Astrocyte (in vitro differentiated cells and primary cell): ENCODE data around the gene AARS2.

ENCODE experiments used
- CTCF ChIP-seq: IDR thresholded peaks from 2 replicates; pipeline ENCODE4 v1.5.1; 2011; ENCODE audit warnings: low read depth, mild to moderate bottlenecking, inconsistent platforms, low read length, moderate library complexity; ENCODE audit not compliant: insufficient read depth
- EZH2 ChIP-seq: IDR thresholded peaks from 2 replicates; pipeline ENCODE4 v1.6.1; 2012; ENCODE audit warnings: mild to moderate bottlenecking, low read length, inconsistent platforms; ENCODE audit not compliant: insufficient read depth

DNA sequence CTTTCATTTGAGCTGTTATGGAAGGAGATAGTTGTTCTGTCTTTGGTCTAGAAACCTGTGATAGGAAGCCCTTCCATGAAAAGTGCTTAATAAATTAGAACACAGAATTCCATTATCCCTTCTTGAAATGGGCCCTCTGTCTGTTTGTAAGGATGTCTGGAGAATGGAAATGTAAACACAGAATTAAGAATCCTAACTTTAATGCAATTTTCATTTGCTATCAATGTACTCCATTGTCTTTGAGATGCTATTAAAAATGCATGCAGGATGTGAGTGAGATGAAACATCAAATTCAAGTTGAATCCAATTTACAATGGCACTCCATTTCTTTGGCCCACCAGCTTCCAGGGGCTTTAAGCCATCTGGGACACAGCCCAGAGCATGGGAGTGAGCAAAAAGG is 13.9 kb upstream of the AARS2 start:
- TF ChIP-seq CTCF (no peak), EZH2 (no peak)
